ENCODE data around the gene GTPBP4. TPM values are rescaled to one million over a fixed set of nuclear protein-coding genes. Genes with fewer than 3 reads are reported as not detected.

GTPBP4 gene
- total RNA-seq, 1 donor from 2014 or later, result 9.0 TPM

DNA sequence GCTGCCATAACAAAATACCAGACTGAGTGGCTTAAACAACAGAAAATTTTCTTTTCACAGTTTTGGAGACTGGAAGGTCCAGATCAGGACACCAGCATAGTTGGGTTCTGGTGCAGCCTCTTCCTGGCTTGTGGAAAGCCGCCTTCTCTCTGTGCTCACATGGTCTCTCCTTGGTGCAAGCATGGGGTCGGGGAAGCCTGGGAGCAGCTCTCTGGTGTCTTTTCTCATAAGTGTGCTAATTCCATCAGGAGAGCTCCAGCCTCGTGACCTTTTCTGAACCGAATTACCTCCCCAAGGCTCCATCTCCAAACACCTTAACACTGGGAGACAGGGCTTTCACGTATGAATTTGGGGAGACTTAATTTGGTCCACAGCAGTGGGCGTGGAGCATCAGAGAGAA lies 4.8 kb upstream of the GTPBP4 start:
- Histone ChIP-seq H3K4me3 (no peak overlapping the region), H3K27ac (no peak overlapping the region), H3K36me3 (peaks cover 0 to 7% of the 10 kb centered on the region in 2 donors), H3K27me3 (no peaks in the 10 kb centered on the region), H3K4me1 (peaks cover 5 to 8% of the 10 kb centered on the region in 2 donors), H3K9me3 (peaks cover 8 to 13% of the 10 kb centered on the region in 2 donors)
- intact Hi-C loops (cut with DNase I), result no loop called here
- TF ChIP-seq, protein P1, sequence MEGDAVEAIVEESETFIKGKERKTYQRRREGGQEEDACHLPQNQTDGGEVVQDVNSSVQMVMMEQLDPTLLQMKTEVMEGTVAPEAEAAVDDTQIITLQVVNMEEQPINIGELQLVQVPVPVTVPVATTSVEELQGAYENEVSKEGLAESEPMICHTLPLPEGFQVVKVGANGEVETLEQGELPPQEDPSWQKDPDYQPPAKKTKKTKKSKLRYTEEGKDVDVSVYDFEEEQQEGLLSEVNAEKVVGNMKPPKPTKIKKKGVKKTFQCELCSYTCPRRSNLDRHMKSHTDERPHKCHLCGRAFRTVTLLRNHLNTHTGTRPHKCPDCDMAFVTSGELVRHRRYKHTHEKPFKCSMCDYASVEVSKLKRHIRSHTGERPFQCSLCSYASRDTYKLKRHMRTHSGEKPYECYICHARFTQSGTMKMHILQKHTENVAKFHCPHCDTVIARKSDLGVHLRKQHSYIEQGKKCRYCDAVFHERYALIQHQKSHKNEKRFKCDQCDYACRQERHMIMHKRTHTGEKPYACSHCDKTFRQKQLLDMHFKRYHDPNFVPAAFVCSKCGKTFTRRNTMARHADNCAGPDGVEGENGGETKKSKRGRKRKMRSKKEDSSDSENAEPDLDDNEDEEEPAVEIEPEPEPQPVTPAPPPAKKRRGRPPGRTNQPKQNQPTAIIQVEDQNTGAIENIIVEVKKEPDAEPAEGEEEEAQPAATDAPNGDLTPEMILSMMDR (IDR thresholded peaks at IDR 0.05), result no peak
- DNase-seq (ENCODE audit: low spot score in 2 of 2), result peak in 1 of 2 donors; percentile 7

DNA sequence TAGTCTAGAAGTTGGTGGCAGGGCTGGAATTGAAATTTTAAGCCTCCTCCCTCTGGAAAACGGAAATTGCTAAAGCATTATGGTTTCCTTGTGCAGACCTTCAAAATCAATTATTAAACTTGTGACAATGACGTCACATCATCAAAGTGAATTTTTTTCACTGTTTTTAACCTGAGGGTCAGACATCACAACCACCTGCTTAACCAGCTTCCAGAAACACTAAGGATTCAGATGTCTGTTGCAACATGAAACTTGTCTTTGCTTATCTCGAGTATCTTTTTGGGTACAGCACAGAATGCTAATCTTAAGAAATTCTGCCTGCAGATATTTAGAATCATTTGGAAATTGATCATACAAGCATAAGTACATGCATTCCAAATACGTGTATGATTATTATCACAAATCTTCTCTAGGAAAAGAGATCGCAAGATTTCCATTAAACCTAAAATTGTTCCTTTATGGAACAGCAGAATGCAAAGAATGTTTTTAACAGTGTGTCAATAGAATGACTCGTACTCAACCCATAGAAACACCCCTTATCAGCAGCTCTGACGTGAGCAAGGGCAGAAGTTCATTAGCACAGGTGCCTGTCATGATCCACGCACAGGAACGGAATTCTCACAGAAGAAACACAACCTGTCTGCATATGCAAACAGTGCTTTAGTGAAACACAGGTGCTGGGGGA lies 4.1 kb upstream of the GTPBP4 start:
- peaks cover 5 to 8% of the 10 kb centered on the region in 2 donors for H3K4me1 ChIP-seq
- no peak overlapping the region for H3K27ac ChIP-seq
- H3K4me3 ChIP-seq, result no peak overlapping the region
- peaks cover 1 to 6% of the 10 kb centered on the region in 2 donors for H3K9me3 ChIP-seq
- no peaks in the 10 kb centered on the region for H3K27me3 ChIP-seq
- TF ChIP-seq, protein P1 (IDR thresholded peaks at IDR 0.05), result no peak
- peaks cover 0 to 7% of the 10 kb centered on the region in 2 donors for H3K36me3 ChIP-seq
- DNase-seq (ENCODE audit: low spot score in 2 of 2), result peak in 1 of 2 donors; percentile 12
- intact Hi-C loops (cut with DNase I), result no loop called here

GRCh38 chr10:985361-985760 lies 2.9 kb upstream of the GTPBP4 start:
- DNase-seq (ENCODE audit: low spot score in 2 of 2), result no peak
- H3K4me3 ChIP-seq, result no peak overlapping the region
- TF ChIP-seq, protein P1 (IDR thresholded peaks at IDR 0.05), result no peak

GRCh38 chr10:986137-986825 lies 2.0 kb upstream of the GTPBP4 start:
- DNase-seq (ENCODE audit: low spot score in 2 of 2), result peak in 1 of 2 donors; percentile 50
- no peak overlapping the region for H3K27ac ChIP-seq
- no peaks in the 10 kb centered on the region for H3K36me3 ChIP-seq
- H3K4me3 ChIP-seq, result no peak overlapping the region
- TF ChIP-seq, protein P1 (IDR thresholded peaks at IDR 0.05), result no peak
- no peaks in the 10 kb centered on the region for H3K27me3 ChIP-seq
- H3K9me3 ChIP-seq, result no peaks in the 10 kb centered on the region
- peaks cover 8 to 17% of the 10 kb centered on the region in 2 donors for H3K4me1 ChIP-seq
- intact Hi-C loops (cut with DNase I), result no loop called here

More at GRCh38 chr10:985361-985760, 2.9 kb upstream of the GTPBP4 start:
- Histone ChIP-seq H3K27ac (no peak overlapping the region), H3K9me3 (no peaks in the 10 kb centered on the region), H3K36me3 (peaks cover 0 to under 1% of the 10 kb centered on the region in 2 donors), H3K27me3 (no peaks in the 10 kb centered on the region), H3K4me1 (peaks cover 8 to 17% of the 10 kb centered on the region in 2 donors)
- intact Hi-C loops (cut with DNase I), result no loop called here

DNA sequence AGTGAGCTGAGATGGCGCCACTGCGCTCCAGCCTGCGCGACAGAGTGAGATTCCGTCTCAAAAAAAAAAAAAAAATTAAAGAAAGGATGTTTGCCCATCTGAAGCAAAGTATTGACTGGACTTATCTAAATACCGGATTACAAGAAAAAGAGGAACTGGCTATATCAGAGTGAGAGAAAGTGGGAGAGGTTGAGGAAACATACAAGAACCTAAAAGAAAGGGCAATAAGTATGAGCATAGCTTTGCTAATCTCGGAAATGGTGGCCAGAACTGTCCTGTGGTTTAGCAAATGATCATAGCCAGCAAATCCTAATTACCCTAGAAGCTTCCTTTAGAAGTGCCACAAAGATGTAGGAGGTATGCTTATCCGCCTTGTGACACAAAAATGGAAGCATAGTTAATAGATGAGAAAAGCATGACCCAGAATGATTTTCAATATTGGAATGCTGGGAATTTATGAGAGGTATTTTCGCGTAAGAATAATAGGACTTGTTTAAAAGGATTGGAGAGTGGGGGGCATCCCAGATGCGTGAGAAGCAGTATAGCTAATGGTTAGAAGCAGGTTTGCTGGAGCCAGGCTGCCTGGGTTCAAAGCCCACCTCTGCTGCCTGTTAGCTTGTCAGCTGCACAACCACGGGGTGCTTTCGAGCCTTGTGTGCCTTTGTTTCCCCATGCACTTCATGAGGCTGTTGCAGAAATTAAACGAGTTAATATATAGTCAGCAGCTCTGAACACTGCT lies 1.2 kb upstream of the GTPBP4 start:
- Histone ChIP-seq H3K4me3 (peak overlapping the region; percentile 88 to 94), H3K27me3 (no peaks in the 10 kb centered on the region), H3K27ac (peak overlapping the region; percentile 86 to 94), H3K9me3 (no peaks in the 10 kb centered on the region), H3K4me1 (peaks cover 8 to 17% of the 10 kb centered on the region in 2 donors), H3K36me3 (no peaks in the 10 kb centered on the region)
- intact Hi-C loops (cut with DNase I), result no loop called here
- DNase-seq (ENCODE audit: low spot score in 2 of 2), result peak in 1 of 2 donors; percentile 58
- TF ChIP-seq, protein P1 (IDR thresholded peaks at IDR 0.05), result no peak

Measured in ascending aorta (tissue), 2 donors.